A172 (cell line): Measurements from ENCODE around the gene PTPN22. TPM values are rescaled to one million over a fixed set of nuclear protein-coding genes. Genes with fewer than 3 reads are reported as not detected.
A peak's percentile ranks its signal among the peaks of the same experiment; 100 is the strongest.
"Not testable (repeated sequence)": the region's sequence is repeated elsewhere in the genome, so short reads cannot be mapped to it uniquely, and the experiment has no call there.

Experiments
- DNase-seq: peaks from one replicate; pipeline ENCODE4 v3.0.0-alpha.2; 2015; ENCODE audit warnings: low spot score
- total RNA-seq: library from RNA; depleted of rRNA; stranded (reverse); fragments of >200 nt; shearing (Covaris generic); gene quantifications from 2 replicates; pipeline ENCODE4 v1.2.3, GENCODE V29; 2014

Gene PTPN22
- total RNA-seq, 1 experiment from 2014 or later = 0.29 TPM

- DNase-seq = not testable (repeated sequence)
These were observed 18.8 kb downstream of the PTPN22 start for GRCh38 chr1:113852694-113853093.

- no peak for DNase-seq
These were observed 21.2 kb downstream of the PTPN22 start for GRCh38 chr1:113850127-113850796.

DNA sequence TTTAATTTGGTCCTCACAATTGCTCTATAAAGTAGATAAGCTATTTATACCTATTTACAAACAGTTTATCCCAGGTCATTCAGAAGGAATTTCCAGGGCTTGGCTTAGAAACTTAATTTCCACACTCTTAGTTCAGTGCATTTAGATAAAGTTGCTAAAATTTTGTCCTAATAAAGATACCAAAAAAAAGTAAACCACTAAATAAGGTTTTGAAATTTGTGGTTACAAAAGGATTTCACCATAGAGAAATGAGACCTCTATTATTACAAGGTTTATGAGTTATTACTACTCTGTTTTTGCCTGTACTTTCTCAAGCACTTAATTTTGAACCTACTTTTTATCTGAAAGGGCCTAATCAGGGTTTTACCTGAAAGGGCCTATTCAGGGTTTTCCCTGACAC is 22.4 kb downstream of the PTPN22 start:
- DNase-seq = no peak

GRCh38 chr1:113846391-113847035 is 25.0 kb downstream of the PTPN22 start:
- no peak for DNase-seq

- no peak for DNase-seq
These were observed 35.0 kb downstream of the PTPN22 start for GRCh38 chr1:113836534-113836933.

- DNase-seq = peak; percentile 36
These were observed 35.7 kb downstream of the PTPN22 start for GRCh38 chr1:113835686-113836290.

GRCh38 chr1:113834716-113835115 is 36.8 kb downstream of the PTPN22 start:
- no peak for DNase-seq

DNA sequence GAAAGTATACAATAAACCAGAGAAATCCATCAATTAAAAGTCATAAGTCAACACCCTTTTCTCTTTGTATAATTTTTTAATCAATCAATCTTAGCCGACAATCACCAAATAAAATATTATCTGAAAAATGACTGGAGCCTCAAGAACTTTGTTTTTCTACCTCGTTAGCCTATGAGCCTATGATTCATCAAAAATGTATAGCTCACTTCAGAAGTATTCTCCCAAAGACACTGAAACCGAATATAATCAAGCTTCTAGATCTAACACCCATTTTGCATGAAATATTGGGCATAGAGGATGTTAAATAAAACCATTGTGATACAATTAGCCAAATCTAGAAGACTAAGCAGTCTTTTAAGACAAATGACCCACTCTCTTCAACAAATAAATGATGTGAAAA is 41.5 kb downstream of the PTPN22 start:
- DNase-seq = no peak

DNA sequence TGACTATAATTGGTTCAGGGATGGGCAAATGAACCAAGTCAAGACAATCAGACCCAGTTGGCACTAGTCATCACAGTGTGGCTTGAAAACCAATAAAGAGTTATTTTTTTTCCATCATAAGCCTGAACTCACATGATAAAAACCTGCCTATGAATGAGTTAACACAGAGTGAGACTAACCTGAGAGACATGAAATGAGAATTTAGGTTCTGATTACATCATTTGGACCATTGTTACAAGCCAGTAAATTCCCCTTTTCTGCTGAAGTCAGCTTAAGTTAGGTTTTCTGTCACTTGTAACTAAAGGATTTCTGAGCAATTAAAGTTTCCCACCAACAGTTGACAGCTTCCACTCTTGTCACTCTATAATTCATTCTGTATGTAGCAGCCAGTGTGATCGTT is 49.6 kb downstream of the PTPN22 start:
- no peak for DNase-seq

DNA sequence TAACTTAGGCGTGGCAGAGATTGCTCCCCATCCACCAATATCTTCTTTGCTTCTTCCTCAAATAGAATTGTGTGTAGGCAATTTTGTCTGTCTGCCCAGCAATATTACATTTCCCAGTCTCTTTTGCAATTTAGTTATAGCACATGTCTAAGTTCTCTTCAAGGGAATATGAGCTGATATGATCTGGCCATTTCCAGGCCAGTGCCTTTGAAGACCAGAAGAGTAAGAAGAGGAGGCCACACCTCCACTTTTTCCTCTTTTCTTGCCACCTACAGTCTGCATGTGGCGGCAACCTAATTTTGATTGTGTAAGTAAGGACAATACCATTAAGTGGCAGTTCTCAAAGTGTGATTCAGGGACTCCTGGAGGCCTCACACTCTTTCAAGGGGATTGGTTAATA is 52.9 kb downstream of the PTPN22 start:
- DNase-seq = no peak

DNA sequence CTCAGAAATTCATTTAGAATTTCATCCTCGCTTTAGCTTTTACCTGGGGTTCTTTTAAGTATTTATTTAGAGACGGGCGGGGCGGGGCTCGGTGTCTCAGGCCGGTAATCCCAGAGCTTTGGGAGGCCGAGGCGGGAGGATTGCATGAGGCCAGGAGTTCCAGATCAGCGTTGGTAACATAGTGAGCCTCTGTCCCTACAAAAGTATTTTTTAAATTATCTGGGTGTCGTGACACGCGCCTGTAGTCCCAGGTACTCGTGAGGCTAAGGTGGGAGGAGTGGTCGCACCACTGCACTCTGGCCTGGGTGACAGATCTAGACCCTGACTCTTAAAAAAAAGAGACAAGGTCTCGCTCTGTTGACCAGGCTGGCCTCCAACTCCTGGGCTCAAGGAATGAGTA is 58.3 kb downstream of the PTPN22 start:
- no peak for DNase-seq

- no peak for DNase-seq
These were observed 58.8 kb downstream of the PTPN22 start for GRCh38 chr1:113812661-113813135.

GRCh38 chr1:113811888-113812660 is 59.4 kb downstream of the PTPN22 start, which contains the start of gene RSBN1:
TSS of gene RSBN1 (minus strand) at chr1:113812476. CDS start at chr1:113812412, 64 bp downstream.
- peak; percentile 98 for DNase-seq

DNA sequence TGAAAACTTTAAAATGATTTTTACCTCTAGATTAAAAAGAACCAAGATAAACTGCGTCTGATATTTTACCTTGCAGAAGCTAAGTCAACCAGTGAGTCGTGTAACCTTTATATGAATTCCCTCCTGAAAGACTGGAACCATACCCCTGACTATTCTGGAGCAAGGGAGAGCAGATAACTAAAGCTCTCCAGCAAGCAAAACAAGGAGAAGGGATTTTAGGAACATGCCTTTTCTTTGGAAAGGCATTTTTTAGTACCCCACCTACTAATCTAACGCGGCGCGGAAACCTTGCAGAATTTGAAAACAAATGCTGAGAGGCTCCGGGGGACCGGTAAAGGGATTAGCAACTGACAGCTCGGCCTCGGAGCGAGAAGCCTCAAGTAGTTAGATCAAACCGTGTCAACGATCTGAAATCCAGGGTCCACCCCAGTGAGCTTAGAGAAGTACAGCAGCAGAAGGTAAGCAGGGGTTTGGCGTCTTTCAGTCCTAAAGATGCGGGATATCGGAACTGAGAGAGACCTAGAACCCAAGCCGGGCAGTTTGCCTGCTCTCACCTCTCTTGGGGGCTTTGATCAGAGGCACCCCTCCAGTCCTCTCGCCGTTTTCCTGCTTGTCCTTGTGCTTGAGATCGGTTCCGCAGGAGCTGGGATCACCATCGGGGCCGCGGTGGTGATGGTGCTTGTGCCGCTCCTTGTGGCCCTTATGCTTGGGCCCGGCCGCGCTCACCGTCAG is 60.2 kb downstream of the PTPN22 start:
- peak; percentile 21 for DNase-seq

DNA sequence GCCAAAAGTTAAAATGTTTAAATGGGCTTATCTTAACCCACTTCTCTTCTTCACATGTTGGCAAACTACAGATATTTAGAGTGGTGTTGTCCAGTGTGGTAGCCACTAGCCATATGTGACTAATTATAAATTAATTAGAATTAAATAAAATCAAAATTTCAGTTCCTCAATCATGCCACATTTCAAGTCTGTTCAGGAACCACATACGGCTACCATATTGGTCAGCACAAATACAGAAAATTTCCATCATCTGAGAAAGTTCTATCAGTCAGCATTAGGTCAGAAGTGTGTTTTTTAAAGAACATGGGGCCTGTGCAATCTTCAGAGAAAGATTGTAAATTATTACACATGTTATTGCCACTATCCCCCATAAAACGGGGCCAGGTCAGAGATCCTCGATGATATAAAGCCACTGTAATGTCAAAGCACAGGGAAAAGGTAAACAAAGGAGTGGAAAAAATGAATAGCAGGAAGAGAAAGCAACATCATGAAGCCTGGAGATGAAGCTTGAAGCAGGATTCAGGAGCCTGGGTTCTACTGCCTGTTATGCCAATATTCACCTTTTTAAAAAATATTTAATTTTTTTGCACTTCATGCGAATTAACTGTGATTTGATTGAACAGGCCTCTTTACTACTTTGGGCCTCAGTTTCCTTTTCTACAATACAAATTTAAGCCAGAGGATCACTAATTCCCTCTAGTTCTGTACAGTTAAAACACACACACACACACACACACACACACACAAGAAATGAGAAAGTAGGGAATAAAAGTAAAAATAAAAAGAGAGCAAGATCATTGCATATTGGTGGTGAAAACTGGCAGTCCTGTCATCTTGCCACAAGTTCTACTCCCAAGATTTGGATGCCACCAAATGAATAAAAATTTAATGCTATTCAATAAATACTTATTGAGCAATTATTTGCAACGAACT is 61.6 kb downstream of the PTPN22 start:
- no peak for DNase-seq

- no peak for DNase-seq
These were observed 62.9 kb downstream of the PTPN22 start for GRCh38 chr1:113808450-113809195.

DNA sequence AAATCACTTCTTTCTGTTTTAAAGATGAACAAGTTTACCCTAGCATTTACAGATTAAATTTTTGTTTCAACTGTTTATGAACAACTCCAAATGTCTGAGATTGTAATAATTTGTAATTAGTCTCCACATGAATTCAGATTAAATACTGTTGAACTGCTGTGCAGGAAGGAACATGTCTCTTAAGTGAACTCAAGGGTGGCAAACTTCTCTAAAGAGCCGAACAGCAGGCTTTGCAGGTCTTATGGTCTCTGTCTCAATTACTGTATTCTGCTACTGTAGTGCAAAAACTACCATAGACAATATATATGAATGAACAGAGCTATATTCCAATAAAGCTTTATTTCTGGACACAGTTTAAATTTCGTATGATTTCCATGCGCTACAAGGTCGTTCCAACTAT is 65.9 kb downstream of the PTPN22 start:
- no peak for DNase-seq

DNA sequence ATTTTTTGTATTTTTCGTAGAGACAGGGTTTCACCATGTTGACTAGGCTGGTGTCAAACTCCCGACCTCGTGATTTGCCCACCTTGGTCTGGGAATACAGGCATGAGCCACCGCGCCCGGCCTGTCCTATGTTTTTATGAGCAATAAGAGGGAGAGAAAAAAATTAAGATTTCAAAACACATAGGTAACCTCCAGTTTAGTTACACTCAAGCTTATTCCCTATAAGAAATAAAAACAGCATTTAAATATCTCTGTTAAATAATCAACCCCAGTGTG is 66.3 kb downstream of the PTPN22 start:
- no peak for DNase-seq

GRCh38 chr1:113804421-113805255 is 66.9 kb downstream of the PTPN22 start:
- peak; percentile 71 for DNase-seq
